IMR-90 (cell line): Measurements from ENCODE around the gene DRAP1. TPM values are rescaled to one million over a fixed set of nuclear protein-coding genes. Genes with fewer than 3 reads are reported as not detected.

Experiments used
- ATAC-seq: fragments of 200-7000 bp; cut with Tn5 transposase; 2 replicates; pipeline ENCODE4 v1.9.1; 2020; ENCODE audit warnings: low read depth, mild to moderate bottlenecking, moderate library complexity
- BruUV-seq: library from RNA; stranded (reverse); fragments of 400-500 nt; replicated peaks from 2 replicates; lab custom pipeline; 2021; lab: Mats Ljungman, UMichigan
- CTCF ChIA-PET: fragments of 300-600 bp; formaldehyde crosslinking; extraction: SDS; loops from one replicate; lab custom pipeline; 2021; ENCODE audit warnings: antibody characterized with exemption; lab: Yijun Ruan, JAX
- POLR2A ChIA-PET: fragments of 300-600 bp; sonication (Branson Sonifier 250); formaldehyde crosslinking; loops from one replicate; lab custom pipeline; 2022; ENCODE audit warnings: antibody characterized with exemption; ENCODE audit not compliant: unreplicated experiment; lab: Charles Lee
- DNase-seq: peaks from one replicate; pipeline ENCODE4 v3.0.0; 2013
- H2AFZ ChIP-seq: replicated peaks from 2 replicates; pipeline ENCODE3; 2013; ENCODE audit warnings: low read length, mild to moderate bottlenecking; ENCODE audit not compliant: poor library complexity
- H2AK5ac ChIP-seq: 2 replicates; pipeline ENCODE4 v1.6.1; 2013; ENCODE audit warnings: low read depth, low read length, inconsistent platforms
- H2AK9ac ChIP-seq: replicated peaks from 2 replicates; pipeline ENCODE3; 2013; ENCODE audit warnings: mild to moderate bottlenecking, low read depth, low read length, moderate library complexity; ENCODE audit not compliant: poor library complexity
- H2BK120ac ChIP-seq: 2 replicates; pipeline ENCODE4 v1.6.1; 2013; ENCODE audit warnings: low read depth, low read length, inconsistent platforms
- H2BK15ac ChIP-seq: 3 replicates; pipeline ENCODE4 v1.6.1; 2013; ENCODE audit warnings: low read depth, low read length, inconsistent platforms
- H2BK20ac ChIP-seq: 2 replicates; pipeline ENCODE4 v1.6.1; 2013; ENCODE audit warnings: low read depth, mild to moderate bottlenecking, inconsistent platforms, low read length, moderate library complexity
- H2BK5ac ChIP-seq: 2 replicates; pipeline ENCODE4 v1.6.1; 2013; ENCODE audit warnings: mild to moderate bottlenecking, low read depth, low read length, inconsistent platforms; ENCODE audit not compliant: poor library complexity, severe bottlenecking
- H3K14ac ChIP-seq: replicated peaks from 2 replicates; pipeline ENCODE4 v1.6.1; 2013; ENCODE audit warnings: low read depth, low read length, inconsistent platforms
- H3K18ac ChIP-seq: 2 replicates; pipeline ENCODE4 v1.6.1; 2013; ENCODE audit warnings: low read depth, low read length, control low read depth
- H3K23ac ChIP-seq: 2 replicates; pipeline ENCODE4 v1.6.1; 2013; ENCODE audit warnings: low read depth, low read length, inconsistent platforms
- H3K27ac ChIP-seq: 2 replicates; pipeline ENCODE4 v1.5.1; 2013; ENCODE audit warnings: mild to moderate bottlenecking, control low read depth, low read length; ENCODE audit not compliant: insufficient read depth
- H3K27me3 ChIP-seq: 2 replicates; pipeline ENCODE4 v1.6.1; 2013; ENCODE audit warnings: low read length; ENCODE audit not compliant: control insufficient read depth, insufficient read depth
- H3K36me3 ChIP-seq: 2 replicates; pipeline ENCODE4 v1.6.1; 2013; ENCODE audit warnings: low read length, mixed read lengths; ENCODE audit not compliant: control insufficient read depth, insufficient read depth
- H3K4ac ChIP-seq: 2 replicates; pipeline ENCODE4 v1.6.1; 2013; ENCODE audit warnings: low read depth, low read length, inconsistent platforms
- H3K4me1 ChIP-seq: 2 replicates; pipeline ENCODE4 v1.6.1; 2013; ENCODE audit warnings: low read length, mixed read lengths; ENCODE audit not compliant: control insufficient read depth, insufficient read depth
- H3K4me2 ChIP-seq: 2 replicates; pipeline ENCODE4 v1.6.1; 2013; ENCODE audit warnings: low read depth, mild to moderate bottlenecking, control low read depth, low read length, moderate library complexity
- H3K4me3 ChIP-seq: 2 replicates; pipeline ENCODE4 v1.5.1; 2013; ENCODE audit warnings: low read depth, mild to moderate bottlenecking, control low read depth, low read length, moderate library complexity; ENCODE audit not compliant: insufficient read depth
- H3K56ac ChIP-seq: 2 replicates; pipeline ENCODE4 v1.6.1; 2013; ENCODE audit warnings: low read length, inconsistent platforms; ENCODE audit not compliant: insufficient read depth; ENCODE audit errors: extremely low read depth
- H3K79me1 ChIP-seq, 2 experiments: 2 replicates each; pipeline ENCODE4 v1.6.1; 2013; ENCODE audit warnings: low read length in 2 of 2, inconsistent platforms in 1 of 2, low read depth in 1 of 2
- H3K9ac ChIP-seq: 2 replicates; pipeline ENCODE4 v1.6.1; 2013; ENCODE audit warnings: low read depth, low read length, control low read depth
- H3K9me1 ChIP-seq: 2 replicates; pipeline ENCODE4 v1.6.1; 2013; ENCODE audit warnings: low read length, inconsistent platforms; ENCODE audit not compliant: insufficient read depth
- H3K9me3 ChIP-seq: 2 replicates; pipeline ENCODE4 v1.6.1; 2013; ENCODE audit warnings: low read length; ENCODE audit not compliant: control insufficient read depth, insufficient read depth
- H4K20me1 ChIP-seq: 2 replicates; pipeline ENCODE4 v1.6.1; 2013; ENCODE audit warnings: low read length, inconsistent platforms; ENCODE audit not compliant: insufficient read depth
- H4K5ac ChIP-seq: 2 replicates; pipeline ENCODE4 v1.6.1; 2013; ENCODE audit warnings: mild to moderate bottlenecking, low read depth, low read length, control low read depth
- H4K8ac ChIP-seq, 2 experiments: 2 replicates each; pipeline ENCODE4 v1.6.1; 2013; ENCODE audit warnings: low read depth in 2 of 2, low read length in 2 of 2, control low read depth in 1 of 2, inconsistent platforms in 1 of 2
- H4K91ac ChIP-seq: 2 replicates; pipeline ENCODE4 v1.6.1; 2013; ENCODE audit warnings: low read depth, low read length, inconsistent platforms; ENCODE audit not compliant: insufficient read depth
- BHLHE40 ChIP-seq: fragments of 150-350 bp; IDR thresholded peaks from 2 replicates; pipeline ENCODE4 v1.6.1; 2016; ENCODE audit warnings: mild to moderate bottlenecking, low read depth, low read length
- POLR2A ChIP-seq: IDR thresholded peaks from 2 replicates; pipeline ENCODE4 v1.6.1; 2012; ENCODE audit warnings: mild to moderate bottlenecking, low read depth, low read length
- WGBS, 2 experiments: methylation state at CpG; one replicate each; pipeline versions ENCODE4 v1.1.5 to v1.1.7; 2013; ENCODE audit warnings: missing lambda C conversion rate in 2 of 2; ENCODE audit not compliant: insufficient read length in 1 of 2; ENCODE audit errors: extremely low coverage in 2 of 2; 5-methylcytosine and 5-hydroxymethylcytosine counted together
- dilution Hi-C: fragments of 300-500 bp; cut with HindIII; formaldehyde crosslinking; loops from one replicate; pipeline ENCODE4 v1.14.3; 2018; ENCODE audit warnings: low sequenced_read_pairs; ENCODE audit not compliant: unreplicated experiment
- in situ Hi-C: fragments of 300-500 bp; cut with MboI; formaldehyde crosslinking; loops from 3 replicates; pipeline ENCODE4 v1.14.3; 2019; ENCODE audit warnings: low sequenced_read_pairs, inconsistent platforms, mixed read lengths
- intact Hi-C: fragments of 100-400 bp; cut with micrococcal nuclease; formaldehyde crosslinking; loops from 2 replicates; pipeline ENCODE4 v1.10.0; 2022
- polyA plus RNA-seq, 3 experiments: library from polyadenylated mRNA; depleted of rRNA; stranded (reverse); fragments of >200 nt; gene quantifications; 2 replicates each; pipeline ENCODE4 v1.2.3, GENCODE V29; 2012; ENCODE audit warnings: low replicate concordance in 1 of 3
- total RNA-seq: library from RNA; depleted of rRNA; stranded (reverse); fragments of >200 nt; gene quantifications from 2 replicates; pipeline ENCODE4 v1.2.3, GENCODE V29; 2012

DRAP1 gene
- total and polyA plus RNA-seq, 2 of the 4 experiments (the other 2 are of a cell fraction) = 237 to 344 TPM

DNA sequence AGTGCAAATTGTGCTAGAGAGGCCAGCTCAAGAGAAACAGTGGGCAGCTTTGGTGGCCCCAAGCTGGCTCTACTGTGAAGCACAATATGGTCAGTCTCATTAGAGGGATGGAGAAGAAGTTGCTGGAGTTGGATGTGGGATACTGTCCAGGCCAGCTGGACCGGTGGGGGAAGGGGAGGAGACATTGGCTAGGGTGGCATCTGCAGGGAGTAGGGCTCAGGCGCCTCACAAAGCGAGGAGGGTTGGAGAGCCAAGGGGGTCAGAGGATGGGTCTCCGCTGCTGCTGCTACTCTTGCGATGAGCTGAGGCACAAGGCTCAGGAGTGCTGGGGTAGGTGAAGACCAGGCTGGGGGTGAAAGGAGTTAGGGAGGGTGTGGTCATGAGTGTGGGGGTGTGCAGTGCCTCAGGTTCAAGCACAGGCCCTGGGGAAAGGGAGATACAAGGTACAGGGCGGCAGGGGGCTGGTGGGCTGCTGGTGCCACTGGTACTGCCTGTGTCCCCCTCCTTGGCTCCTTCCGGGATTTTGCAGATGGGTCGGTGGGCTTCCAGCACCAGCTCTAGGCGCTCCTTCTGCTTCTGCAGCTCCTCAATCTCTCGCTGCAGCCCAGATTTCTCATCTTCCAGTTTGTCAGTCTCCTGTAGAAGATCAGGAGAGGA lies 26.4 kb upstream of the DRAP1 start:
- Histone ChIP-seq H3K9me1 (0 out of 2 replicates have a peak, but pooled peaks cover 4% of the 10 kb centered on the region), H3K36me3 (peaks cover 43% of the 10 kb centered on the region), H3K27me3 (no peaks in the 10 kb centered on the region), H3K9ac (peak overlapping the region; percentile 88; the same call in 1 of the 2 replicates), H2BK20ac (no peak overlapping the region), H2BK120ac (no peak overlapping the region), H4K91ac (no peak overlapping the region), H4K5ac (no peak overlapping the region), H3K4ac (0 out of 2 replicates have a peak overlapping the region, but pooled peaks have one; percentile 2), H3K18ac (no peak overlapping the region), H3K27ac (peak overlapping the region; percentile 93), H4K20me1 (peaks cover 77% of the 10 kb centered on the region), H3K79me1 (peaks cover 0 to 28% of the 10 kb centered on the region in 2 experiments; a peak in 3 of 4 replicates), H2AFZ (no peak overlapping the region), H2BK15ac (no peak overlapping the region), H3K4me2 (peak overlapping the region; percentile 84), H3K9me3 (no peaks in the 10 kb centered on the region), H3K23ac (peak overlapping the region; percentile 38; the same call in 1 of the 2 replicates), H4K8ac (no peak overlapping the region), H3K4me3 (no peak overlapping the region), H2BK5ac (peak overlapping the region; percentile 25), H3K56ac (no peak overlapping the region), H3K14ac (0 out of 2 replicates have a peak overlapping the region, but pooled peaks have one; percentile 11), H2AK5ac (no peak overlapping the region), H3K4me1 (peaks cover 40% of the 10 kb centered on the region), H2AK9ac (no peak overlapping the region)
- ATAC-seq = no peak
- DNase-seq = no peak
- dilution Hi-C loops = no loop called here
- in situ Hi-C loops = loop anchor here (5.0 kb wide), 1 partner anchor 70 kb away; the partner anchor contains the start of gene SART1
- 40% methylated on average over 2 of the region's 10 CpGs; no CpG with 5 or more reads in 1 of the 2 experiments for whole genome bisulfite sequencing, 2 experiments
- TF ChIP-seq POLR2A (peak; percentile 3; the same call in 1 of the 2 replicates), BHLHE40 (no peak)
- BruUV-seq = TSS peak; percentile 12
- intact Hi-C loops = no loop called here
- ChIA-PET POLR2A (interaction anchor here (1.6 kb wide), 1 partner anchor 9 kb away, joined by 6 read pairs; no protein-coding TSS in a partner anchor), CTCF (no interaction called here)
